ENCODE results near the gene ZNF644.

The ZNF644 gene

GRCh38 chr1:91020967-91021685 lies 709 bp downstream of the ZNF644 start:
- DNase-seq (ENCODE audit: low read depth) = peak; percentile 58

DNA sequence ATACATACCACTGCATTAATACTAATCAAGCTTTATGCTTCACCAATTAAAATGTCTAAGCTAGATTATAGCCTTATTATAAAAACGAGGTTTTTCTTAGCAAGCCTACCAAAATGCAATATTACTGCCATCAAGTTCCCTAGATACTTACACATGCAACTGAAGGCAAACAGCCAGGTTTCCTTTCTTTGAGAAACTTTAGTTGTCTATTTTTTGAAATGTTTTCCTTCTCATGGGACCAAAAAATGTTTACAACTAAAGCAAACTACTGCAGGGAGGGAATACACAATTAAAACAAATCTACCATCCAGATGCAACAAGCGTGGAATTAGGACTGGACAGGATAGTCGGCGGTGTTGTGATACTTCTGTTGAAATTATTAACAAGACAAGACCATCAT lies 1.3 kb downstream of the ZNF644 start:
- no peak for DNase-seq (ENCODE audit: low read depth)

DNA sequence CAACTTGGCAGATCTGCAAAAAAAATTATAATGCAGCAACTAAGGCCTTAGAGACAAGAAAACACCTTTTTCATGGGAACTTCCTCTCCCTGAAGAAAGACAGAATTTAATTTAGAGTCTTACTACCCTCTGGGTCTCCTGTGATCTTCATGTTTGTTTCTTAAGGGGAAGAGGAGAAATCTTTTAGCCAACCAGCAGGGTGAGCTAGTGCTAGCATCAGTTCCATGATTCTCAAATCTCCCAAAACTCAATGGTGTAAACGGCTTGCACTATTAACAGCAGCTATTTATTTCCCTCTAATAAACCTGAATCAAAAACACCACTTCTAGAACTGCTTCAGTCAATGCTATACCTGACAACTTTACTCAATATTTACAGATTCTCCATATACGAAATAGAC lies 3.8 kb downstream of the ZNF644 start:
- no peak for DNase-seq (ENCODE audit: low read depth)

- DNase-seq (ENCODE audit: low read depth) = no peak
These were observed 5.9 kb downstream of the ZNF644 start for GRCh38 chr1:91015794-91016550.

DNA sequence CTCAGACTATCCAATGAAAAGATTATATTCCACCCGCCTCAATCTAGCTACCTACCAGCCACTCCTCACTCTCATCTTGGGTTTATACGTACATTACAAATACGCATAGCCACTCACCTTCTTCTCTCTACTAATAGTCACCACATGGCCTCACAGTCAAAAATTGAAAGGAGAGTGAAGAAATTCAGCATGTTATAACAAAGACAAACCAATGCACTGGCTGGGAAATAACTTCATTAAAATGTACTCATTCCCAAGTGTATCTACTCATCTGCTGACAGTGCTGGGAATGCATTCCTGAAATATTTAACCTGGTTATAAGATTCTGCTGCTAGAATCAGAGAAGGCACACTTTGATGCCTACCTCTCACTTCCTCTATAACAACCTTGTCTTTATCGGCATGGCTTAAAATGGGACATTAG lies 6.5 kb downstream of the ZNF644 start:
- DNase-seq (ENCODE audit: low read depth) = no peak

- DNase-seq (ENCODE audit: low read depth) = no peak
These were observed 7.4 kb downstream of the ZNF644 start for GRCh38 chr1:91014475-91014874.

GRCh38 chr1:91013302-91013701 lies 8.5 kb downstream of the ZNF644 start:
- no peak for DNase-seq (ENCODE audit: low read depth)

DNA sequence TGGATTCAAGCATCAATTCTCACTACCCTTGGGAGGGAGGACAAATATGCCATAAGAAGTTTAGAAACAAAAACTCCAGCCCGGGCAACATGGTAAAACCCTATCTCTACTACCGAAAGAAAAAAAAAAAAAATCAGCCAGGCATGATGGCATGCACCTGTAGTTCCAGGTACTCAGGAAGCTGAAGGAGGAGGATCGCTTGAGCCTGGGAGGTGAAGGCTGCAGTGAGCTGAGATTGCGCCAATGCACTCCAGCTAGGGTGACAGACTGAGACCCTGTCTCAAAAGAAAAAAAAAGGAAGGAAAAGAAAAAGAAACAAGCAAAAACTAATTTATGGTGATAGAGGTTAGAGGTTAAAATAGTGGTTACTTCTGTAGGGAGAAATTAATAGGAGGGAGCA lies 9.6 kb downstream of the ZNF644 start:
- DNase-seq (ENCODE audit: low read depth) = no peak

GRCh38 chr1:91011726-91012125 lies 10.1 kb downstream of the ZNF644 start:
- no peak for DNase-seq (ENCODE audit: low read depth)

DNA sequence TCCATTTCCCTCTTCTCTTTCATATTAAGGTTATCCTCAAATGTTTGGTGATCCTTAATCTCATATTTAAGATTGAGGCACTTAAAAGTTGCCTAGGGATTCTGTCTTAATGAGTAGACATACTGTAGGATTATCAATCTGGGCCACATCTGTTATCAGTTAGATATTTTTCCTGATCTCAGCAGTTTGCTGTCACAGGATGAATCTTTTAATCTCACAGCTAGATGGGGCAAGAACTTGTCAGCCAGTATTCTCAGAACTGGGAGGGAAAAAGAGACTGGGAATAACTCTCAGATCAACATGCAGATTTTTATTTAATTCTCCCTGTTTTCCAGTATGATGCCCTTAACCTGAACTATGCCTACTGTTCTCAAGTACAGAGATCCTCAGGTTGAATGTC lies 14.0 kb downstream of the ZNF644 start:
- no peak for DNase-seq (ENCODE audit: low read depth)

DNA sequence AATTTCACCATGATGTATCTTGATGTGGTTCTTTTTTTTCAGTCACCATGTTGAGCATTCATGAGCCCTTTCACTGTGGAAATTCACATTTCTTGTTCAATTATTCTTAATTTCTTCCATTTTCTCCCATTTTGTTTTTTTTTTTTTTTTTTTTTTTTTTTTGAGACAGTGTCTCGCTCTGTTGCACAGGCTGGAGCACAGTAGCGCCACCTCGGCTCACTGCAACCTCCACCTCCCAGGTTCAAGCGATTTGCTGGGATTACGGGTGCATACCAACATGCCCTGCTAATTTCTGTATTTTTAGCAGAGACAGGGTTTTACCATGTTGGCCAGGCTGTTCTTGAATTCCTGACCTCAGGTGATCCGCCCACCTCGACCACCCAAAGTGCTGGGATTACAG lies 14.7 kb downstream of the ZNF644 start:
- DNase-seq (ENCODE audit: low read depth) = no peak

GRCh38 chr1:91006113-91006908 lies 15.5 kb downstream of the ZNF644 start:
- no peak for DNase-seq (ENCODE audit: low read depth)

DNA sequence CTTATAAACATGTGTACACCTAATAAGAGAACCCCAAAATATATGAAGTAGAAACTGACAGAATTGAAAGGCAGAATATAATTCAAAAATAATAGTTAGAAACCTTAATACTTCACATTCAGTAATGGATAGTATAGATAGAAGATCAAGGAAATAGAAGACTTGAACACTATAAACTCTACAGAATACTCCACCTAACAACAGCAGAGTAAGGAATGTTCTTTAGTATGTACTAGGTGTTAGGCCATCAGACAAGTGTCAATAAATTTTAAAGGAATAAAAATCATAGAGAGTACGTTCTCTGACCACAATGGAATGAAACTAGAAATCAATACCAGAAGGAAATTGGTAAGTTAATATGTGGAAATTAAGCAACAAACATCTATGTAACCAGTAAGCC lies 16.6 kb downstream of the ZNF644 start:
- DNase-seq (ENCODE audit: low read depth) = no peak

DNA sequence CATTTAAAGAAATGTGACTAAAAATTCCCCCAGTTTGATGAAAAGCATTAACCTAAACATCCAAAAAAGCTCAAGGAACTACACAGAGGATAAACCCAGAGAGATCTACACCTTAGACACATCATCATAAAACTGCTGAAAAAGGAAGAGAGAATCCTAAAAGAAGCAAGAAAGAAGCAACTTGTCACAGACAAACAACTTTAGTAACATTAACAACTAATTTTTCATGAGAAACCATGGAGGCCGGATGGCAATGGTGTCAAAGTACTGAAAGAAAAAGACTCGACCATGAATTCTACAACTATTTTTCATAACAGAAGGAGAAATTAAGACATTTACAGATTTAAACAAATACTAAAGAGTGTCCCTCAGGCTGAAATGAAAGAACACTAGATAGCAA lies 17.7 kb downstream of the ZNF644 start:
- no peak for DNase-seq (ENCODE audit: low read depth)

DNA sequence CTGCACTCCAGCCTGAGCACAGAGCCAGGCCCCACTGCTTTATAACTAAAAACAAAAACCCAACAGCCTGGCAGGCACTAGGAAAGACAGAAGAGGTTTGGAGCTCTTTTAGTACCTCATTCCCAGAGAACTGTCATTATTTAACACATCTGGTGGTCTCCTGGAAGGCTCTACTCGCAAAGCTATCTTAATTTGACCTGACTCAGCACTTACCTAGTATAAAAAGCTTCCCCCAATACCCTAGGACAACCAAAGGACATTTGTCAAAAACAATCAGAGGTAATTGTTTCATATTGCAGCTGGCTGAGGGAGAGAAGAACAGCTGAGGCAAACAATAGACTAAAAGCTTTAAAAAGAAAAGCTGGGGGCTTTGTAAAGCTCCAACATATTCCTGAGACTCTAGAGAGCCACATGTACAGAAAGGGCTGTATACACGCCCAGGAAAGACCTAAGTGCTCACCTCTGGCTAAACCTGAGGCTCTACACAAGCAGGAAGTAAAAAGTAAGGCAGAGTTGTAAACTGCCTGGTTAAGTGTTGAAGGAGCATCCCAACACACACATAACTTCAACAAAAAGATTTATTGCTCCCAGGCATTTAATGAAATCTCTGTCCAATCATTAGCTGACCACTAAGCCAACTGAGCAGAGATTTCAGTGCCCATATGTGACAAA lies 25.0 kb downstream of the ZNF644 start:
- no peak for DNase-seq (ENCODE audit: low read depth)

GRCh38 chr1:90995311-90995894 lies 26.4 kb downstream of the ZNF644 start:
- DNase-seq (ENCODE audit: low read depth) = no peak

DNA sequence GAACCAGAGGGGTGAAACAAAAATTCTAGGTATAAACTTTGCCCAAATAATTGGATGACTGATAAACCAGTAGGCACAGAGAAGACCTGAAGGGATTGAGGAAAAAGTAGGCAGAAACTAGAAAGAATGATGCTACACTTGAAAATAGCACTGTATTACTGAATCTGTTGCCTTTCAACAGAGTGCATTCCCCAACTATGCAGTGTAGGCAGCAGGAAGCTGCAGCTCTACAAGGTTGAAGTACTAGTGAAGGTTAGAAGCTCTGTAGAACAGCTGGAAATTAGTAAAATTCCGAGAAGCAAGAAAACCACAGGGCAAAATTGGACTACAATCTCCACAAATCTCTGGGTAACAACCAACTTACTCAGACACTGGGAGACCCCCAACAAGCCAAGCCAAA lies 27.4 kb downstream of the ZNF644 start:
- no peak for DNase-seq (ENCODE audit: low read depth)

DNA sequence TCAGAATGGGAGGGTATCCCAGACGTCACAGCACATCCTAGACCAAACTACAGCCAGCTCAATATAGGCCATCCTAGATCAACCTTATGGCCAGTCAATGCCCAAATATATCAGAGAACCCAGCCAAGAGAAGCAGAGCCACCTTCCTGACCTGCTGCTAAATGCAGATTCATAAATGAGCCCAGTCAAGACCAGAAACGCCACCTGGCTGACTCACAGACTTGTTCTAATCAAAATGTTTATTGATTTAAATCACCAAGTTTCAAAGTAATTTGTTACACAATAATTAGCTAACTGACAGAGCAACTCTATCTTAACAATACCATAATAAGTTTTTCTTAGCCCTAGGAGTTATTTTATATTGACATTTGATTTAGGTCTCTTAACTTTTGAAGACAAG lies 28.6 kb downstream of the ZNF644 start:
- no peak for DNase-seq (ENCODE audit: low read depth)

- DNase-seq (ENCODE audit: low read depth) = no peak
These were observed 31.1 kb downstream of the ZNF644 start for GRCh38 chr1:90990779-90991178.

DNA sequence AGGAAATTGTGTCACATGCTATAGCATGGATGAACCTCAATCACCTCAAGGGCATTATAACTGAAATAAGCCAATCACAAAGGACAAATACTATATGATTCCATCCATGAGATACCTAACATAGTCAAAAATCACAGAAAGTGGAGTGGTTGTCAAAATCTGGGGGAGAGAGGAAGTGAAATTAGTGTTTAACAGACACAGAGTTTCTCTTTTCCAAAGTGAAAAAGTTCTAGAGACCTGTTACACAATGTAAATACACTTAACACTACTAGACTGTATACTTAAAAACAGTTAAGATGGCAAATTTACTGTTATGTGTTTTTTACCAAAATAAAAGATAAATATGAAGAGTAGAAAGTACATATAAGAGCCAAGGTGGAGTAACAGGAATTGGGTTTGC lies 31.8 kb downstream of the ZNF644 start:
- no peak for DNase-seq (ENCODE audit: low read depth)

DNA sequence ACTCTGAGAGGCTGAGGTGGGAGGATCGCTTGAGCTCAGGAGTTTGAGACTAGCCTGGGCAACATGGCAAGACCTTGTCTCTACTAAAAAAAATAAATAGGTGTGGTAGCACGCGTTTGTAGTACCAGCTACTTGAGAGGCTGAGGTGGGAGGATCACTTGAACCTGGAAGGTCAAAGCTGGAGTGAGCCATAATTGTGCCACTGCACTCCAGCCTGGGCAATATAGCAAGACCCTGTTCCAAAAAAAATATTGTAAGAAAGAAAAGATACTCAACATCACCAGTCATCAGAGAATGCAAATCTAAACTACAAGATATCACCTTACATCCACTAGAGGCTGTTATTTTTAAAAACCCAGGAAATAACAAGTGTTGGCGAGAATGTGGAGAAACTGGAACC lies 32.5 kb downstream of the ZNF644 start:
- DNase-seq (ENCODE audit: low read depth) = no peak

GRCh38 chr1:90987841-90988240 lies 34.0 kb downstream of the ZNF644 start:
- DNase-seq (ENCODE audit: low read depth) = no peak
